ENCODE data around the gene DHX57.
A peak's percentile ranks its signal among the peaks of the same experiment; 100 is the strongest.
"Not testable (repeated sequence)": the region's sequence is repeated elsewhere in the genome, so short reads cannot be mapped to it uniquely, and the experiment has no call there.

DHX57 gene

DNA sequence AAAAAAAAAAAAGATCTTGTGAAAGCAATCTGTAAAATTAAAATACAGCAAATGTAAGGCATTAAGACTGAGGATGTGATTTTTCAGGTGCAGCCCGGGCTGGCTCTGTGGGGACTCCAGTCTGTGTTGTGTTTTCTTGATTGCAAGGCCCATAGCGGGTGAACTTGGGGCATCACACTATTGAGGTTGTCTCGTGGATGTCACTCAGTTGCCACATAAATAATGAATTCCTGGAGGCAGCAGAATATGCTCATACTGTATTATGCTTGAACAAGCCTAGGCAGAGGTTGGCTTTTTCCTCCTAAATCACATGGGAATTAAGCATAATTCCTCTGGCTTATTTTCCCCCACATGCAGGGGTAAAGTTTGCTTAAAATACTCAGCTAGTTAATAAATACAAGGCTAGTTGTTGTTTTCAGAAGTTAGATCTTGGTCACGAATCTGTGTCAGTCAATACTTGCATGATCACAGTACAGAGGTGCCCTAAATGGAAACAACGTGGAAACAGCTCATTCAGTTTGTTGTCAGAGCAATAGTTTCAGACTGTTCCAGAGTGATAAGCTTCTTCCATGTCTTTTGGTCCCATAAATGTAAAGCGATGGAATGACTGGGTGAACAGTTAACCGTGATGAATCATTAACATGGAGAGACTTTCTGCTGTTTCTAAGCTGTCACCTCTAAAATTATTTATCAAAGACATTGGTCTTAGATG lies 81.3 kb downstream of the DHX57 start:
- no peak for DNase-seq

DNA sequence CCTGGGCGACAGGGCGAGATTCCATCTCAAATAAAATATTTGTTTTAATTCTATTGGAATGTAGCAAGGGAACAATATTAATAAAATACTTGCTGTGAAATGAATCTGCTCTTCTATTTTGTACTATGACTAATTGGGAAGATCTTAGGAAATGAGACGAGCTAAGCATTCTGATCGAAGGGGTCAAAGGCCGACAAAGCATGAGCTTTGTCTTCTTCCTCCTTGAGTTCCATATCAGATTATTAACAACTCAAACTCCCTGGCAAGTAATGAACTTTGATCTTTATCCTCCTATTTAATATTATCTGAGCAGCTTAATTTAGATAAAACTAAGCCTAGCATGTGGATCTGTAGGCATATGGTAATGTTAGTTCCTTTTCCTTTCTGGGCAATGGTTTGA lies 82.2 kb downstream of the DHX57 start:
- DNase-seq: no peak

DNA sequence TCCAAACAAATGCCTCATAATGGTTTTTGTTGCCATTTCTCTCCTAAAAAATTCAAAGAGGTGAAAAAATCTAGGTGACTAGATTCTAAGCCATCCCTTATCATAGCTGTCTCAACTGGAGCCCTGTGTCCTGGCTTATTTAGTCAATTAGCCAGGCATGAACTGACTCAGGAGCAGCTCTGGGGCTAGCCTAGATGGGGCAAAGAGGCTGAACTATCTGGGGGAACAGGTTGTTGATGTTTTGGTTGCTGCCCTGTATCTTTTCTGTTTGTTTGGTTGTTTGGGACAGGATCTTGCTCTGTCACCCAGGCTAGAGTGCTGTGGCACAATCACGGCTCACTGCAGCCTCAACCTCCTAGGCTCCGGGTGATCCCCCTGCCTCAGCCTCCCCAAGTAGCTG lies 83.0 kb downstream of the DHX57 start:
- DNase-seq: no peak

DNA sequence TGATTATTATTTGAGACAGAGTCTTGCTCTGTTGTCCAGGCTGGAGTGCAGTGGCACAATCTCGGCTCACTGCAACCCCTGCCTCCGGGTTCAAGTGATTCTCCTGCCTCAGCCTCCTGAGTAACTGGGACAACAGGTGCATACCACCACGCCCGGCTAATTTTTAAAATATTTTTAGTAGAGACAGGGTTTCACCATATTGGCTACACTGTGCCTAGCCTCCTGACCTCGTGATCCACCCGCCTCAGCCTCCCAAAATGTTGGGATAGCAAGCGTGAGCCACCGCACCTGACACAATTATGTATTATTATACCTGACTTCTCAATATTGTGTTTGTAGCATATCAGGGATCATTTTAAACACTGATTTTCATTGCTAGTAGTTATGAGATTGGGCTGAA lies 83.4 kb downstream of the DHX57 start:
- DNase-seq: not testable (repeated sequence)

DNA sequence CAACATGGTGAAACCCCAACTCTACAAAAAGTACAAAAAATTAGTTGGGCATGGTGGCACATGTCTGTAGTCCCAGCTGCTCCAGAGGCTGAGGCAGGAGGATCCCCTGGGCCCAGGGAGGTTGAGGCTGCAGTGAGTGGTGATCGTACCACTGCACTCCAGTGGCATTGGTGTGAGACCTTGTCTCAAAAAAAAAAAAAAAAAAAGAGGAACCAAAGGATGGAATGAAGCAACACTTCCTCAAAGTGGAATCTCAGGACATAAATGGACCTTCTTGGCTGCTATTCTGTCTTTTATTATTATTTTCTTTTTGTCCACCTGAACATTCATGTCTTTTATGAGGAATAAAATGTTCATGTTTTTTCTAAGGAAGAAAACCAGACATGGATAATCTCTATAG lies 84.0 kb downstream of the DHX57 start:
- DNase-seq: no peak

DNA sequence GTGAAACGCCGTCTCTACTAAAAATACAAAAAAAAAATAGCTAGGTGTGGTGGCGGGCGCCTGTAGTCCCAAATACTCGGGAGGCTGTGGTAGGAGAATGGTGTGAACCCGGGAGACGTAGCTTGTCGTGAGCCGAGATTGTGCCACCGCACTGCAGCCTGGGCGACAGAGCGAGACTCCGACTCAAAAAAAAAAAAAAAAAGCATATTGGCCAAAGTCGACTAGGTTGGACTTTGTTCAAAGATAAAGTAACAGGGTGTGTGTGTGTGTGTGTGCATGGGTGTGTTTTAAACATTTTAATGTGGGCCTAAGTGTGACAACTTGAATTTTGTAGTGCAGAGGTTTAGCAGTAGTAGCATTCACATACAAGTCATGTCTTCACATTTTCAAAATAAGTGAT lies 86.0 kb downstream of the DHX57 start:
- no peak for DNase-seq

DNA sequence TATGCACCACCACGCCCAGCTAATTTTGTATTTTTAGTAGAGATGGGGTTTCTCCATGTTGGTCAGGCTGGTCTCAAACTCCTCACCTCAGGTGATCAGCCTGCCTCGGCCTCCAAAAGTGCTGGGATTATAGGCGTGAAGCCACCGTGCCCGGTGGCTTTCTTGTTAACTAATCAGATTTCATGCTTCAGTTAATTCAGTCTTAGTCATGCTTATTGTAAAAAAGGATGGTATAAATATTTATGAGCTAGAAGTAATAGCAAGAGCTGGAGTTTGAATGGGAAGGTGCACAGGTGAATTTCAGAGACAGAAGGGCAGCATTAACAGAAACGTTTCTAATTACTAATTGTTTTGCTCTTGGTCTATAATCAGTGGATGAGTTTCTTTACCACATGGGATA lies 87.4 kb downstream of the DHX57 start:
- DNase-seq: no peak

DNA sequence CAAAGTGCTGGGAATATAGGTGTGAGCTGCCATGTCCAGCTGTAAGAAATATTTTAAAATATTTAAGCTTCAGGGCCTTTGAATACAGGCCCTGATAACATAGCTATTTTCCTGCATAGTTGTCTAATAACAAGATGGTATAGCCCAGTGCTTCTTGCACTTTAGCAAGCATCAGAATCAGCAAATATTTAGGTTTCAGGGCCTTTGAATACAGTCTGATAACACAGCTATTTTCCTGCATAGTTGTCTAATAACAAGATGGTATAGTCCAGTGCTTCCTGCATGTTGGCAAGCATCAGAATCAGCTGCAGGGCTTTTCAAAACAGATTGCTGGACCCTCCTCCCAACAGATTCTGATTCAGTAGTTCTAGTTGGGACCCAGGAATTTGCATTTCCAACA lies 92.1 kb downstream of the DHX57 start:
- DNase-seq: no peak

DNA sequence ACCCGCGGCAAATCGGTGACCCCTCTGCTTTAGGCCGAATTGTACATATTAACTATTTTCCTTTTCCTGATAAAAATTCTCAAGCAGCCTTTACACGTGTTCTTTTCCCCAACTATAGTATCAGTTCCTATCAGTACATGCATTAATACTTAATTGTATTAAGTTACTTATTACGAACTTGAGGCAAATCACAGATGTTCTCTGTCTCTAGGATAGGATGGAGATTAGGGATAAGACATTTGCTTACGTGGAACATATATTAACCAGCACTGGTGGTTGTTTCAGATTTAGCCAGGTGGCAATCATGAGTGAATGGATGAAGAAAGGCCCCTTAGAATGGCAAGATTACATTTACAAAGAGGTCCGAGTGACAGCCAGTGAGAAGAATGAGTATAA lies 97.0 kb downstream of the DHX57 start:
- no peak for DNase-seq

DNA sequence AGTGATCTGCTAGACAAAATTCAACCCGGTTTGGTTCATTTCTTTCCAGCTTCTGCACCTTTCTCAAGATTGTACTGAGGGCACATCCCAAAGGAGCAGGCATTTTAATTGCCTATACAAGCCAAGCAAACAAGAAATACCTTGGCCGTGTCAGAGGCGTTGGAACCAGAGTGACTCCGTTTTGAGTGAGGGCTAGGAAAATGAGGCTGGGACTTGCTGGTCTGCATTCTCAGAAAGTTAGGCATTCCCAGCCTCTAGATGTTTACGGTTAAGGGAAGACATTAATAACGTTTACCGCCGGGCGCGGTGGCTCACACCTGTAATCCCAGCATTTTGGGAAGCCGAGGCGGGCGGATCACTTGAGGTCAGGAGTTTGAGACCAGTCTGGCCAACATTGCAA lies 99.2 kb downstream of the DHX57 start:
- no peak for DNase-seq

DNA sequence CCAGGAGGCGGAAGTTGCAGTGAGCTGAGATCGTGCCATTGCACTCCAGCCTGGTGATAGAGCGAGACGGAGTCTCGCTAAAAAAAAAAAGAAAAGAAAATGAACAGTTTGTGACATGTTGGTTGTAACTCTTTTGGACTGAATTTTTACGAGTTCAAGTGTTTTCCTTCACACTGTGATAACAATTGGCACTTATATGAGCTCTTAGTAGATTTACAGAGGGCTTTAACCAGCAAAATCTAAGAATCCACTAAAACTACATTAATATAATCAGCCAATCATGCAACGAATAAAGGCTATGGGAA lies 99.9 kb downstream of the DHX57 start:
- no peak for DNase-seq

DNA sequence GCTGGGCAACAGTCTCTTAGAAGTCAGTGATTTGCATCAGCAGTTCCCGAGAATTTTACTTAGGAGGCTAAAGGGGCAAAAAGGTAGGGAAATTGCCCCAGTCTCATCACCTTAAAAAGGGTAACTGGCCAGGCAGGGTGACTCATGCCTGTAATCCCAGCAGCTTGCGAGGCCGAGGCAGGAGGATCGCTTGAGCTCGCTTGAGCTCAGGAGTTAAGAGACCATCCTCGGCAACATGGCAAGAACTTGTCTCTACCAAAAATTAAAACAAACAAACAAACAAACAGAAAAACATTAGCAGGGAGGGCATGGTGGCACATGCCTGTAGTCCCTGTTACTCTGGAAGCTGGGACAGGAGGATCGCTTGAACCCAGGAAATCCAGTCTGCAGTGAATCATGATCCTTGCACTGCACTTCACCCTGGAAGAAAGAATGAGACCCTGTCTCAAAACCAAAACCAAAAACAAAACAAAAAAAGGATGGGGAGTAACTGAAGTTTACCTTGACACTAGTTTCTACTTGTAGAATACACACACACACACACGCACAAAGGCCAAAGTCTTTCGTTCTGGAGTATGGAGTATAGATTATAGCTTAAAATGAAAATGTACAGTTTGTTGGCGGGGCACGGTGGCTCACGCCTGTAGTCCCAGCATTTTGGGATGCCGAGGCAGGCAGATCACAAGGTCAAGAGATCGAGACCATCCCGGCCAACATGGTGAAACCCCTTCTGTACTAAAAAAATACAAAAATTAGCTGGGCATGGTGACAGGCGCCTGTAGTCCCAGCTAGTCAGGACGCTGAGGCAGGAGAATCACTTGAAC lies 100.4 kb downstream of the DHX57 start:
- DNase-seq: no peak

DNA sequence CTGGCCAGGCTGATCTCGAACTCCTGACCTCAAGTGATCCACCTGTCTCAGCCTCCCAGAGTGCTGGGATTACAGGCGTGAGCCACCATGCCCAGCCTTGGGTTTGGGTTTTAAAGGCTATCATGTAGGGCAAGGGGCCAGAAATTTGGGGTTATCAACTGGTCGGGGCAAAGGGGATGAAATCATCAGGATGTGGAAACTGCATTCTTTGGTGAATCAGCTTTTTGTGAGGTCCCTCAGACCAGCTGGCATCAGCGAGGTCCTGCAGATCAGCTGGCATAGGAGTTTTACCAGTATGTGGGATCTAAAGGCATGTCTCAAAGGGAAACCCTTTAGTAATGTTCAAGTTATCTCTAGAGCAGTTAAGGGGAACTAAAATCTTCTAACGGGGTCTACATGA lies 104.1 kb downstream of the DHX57 start:
- DNase-seq: no peak

DNA sequence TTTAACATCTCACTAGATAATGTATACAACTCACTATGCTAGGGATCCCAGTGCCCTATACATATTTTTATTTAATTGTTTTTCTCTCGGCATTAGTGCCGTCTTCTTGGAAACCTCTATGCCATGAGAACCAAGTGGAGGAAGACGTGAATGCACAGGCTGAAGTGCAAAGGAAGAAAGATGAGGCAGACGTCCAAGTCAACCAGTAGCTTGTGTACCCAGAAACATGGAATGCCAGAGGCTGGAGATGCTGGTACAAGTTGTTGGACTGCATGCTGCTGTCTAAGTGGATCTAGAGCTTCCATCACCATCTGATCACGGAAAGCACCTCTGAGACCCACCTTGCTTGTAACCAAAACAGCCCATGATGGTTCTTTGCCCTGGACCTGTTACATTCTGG lies 110.2 kb downstream of the DHX57 start:
- DNase-seq: no peak

DNA sequence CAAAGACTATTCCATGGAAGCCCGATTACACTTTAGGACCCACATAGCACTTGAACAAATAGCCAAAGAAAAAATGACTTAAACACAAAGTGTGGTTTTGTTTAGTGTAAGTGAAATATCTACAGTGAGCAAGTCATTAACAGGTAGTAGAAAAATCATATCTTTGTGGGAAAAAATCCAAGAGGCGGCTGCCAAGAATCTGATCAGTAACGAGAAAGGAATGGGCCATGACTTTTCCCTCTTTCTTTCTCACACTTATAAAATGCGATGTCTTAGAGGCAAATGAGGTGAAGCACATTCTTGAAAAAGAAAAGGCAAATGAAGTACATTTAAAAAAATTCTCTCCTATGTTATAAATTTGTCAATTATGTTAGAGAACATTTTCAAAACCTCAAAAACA lies 110.6 kb downstream of the DHX57 start:
- DNase-seq: no peak

DNA sequence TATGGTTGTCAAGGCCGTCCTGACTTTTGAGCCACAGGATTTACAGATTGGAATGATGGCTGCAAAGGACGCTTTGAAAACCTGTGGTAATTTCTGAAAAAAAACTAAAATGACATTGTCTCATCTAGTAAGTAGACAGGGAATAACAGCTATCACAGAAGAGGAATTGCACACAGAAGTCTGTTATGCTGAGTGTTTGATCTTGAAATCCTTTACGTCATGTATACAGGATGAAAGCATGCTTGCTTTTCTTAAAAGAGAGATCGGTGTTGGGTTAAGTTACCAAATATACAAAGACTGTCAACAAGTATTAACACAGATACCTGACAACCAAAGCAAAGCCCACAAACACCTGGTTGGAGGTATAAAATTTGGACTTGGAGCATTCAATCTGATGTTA lies 112.0 kb downstream of the DHX57 start:
- DNase-seq: no peak

DNA sequence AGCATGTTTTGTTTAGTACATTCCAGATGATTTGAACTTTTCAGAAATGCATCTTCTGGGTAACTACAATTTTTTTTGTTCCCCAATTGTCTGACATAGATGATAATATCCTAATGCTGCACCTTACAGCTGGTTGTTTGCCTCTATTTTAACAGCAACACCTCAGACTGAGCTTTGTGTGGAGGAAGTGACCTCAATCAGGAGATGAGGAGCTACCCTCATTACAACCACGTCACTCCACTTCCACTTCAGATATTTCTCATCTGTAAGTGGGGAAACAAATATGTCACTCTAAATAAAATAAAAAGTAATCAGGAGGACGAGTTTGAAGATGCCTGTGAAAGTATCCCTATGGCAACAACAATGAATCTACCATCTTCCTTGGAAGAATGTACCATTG lies 112.5 kb downstream of the DHX57 start:
- no peak for DNase-seq

DNA sequence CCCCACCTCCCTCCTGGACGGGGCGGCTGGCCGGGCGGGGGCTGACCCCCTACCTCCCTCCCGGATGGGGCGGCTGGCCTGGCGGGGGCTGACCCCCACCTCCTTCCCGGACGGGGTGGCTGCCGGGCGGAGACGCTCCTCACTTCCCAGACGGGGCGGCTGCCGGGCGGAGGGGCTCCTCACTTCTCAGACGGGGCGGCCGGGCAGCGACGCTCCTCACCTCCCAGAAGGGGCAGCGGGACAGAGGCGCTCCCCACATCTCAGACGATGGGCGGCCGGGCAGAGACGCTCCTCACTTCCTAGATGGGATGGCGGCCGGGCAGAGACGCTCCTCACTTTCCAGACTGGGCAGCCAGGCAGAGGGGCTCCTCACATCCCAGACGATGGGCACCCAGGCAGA lies 119.8 kb downstream of the DHX57 start:
- not testable (repeated sequence) for DNase-seq

DNA sequence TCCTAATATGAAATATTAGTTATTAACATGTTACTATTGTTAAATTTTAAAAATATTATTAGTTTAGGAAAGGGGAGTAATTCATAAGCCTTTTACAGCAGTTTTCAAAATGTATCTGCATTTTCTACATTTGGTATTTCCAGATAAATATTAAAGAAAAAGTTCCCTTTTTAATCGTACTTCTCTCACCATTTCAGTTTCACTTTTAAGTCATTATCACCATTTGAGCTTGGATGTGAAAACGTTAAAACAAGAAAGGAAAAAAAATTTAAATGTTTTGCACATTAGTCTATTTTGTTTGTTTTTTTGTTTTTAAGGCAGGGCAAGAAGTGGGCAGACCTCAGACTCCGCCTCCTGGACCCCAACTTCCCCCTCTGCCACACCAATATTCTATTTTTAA lies 121.2 kb downstream of the DHX57 start:
- no peak for DNase-seq

DNA sequence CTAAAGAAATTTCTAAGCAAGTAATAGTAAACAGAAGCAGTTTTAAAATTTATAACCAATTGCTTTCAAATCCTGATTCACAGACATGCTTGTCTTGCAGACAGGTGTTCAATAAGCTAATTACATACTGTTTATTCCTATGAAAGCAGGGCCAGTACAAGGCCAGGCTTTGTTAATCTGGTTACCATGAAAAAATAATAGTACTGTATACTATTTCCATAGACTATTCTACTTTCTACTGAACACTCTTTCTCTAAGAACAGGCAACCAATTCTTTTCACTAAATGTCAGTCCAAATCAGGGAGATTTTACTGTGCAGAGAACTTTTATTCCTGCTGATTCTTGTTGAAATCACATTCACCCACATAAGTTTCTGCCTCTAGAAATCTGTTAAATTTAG lies 121.7 kb downstream of the DHX57 start:
- DNase-seq: no peak

DNA sequence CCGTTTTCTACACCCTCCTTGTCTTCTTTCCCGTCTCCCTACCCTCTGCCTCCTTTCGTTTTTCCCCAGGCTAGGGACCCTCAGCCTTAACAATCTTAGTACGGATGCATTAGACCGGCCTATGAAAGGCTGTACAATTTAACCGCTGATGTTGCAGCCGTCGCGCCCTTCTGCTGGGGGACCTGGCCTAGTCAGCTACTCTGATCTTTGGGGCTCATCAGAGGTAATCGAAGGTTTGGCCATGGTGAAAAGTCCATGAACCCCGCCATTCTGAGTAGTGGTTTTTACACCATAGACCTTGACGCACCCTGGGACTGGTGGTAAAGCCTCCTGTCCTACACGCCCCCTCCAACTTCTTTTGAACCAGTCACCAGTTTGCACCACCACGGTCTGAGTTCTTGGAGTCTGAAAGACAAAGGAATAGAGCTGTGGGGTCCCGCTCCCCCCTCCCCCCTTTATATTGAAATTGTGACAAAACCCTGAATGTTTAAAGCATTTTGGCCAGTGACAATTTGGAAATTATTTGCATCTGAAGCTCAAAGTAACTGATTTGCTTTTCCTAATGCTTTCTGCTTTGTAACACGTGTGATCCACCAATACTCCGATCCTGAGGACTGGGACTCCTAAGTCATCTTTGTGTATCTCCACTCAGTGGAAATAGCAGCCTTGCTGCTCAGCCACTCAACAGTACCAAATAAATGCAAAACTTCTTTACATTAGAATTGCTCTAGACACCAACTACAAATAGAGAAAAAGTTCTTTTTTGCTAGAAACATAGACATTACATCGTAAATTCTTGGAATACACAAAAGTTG lies 123.9 kb downstream of the DHX57 start:
- no peak for DNase-seq

DNA sequence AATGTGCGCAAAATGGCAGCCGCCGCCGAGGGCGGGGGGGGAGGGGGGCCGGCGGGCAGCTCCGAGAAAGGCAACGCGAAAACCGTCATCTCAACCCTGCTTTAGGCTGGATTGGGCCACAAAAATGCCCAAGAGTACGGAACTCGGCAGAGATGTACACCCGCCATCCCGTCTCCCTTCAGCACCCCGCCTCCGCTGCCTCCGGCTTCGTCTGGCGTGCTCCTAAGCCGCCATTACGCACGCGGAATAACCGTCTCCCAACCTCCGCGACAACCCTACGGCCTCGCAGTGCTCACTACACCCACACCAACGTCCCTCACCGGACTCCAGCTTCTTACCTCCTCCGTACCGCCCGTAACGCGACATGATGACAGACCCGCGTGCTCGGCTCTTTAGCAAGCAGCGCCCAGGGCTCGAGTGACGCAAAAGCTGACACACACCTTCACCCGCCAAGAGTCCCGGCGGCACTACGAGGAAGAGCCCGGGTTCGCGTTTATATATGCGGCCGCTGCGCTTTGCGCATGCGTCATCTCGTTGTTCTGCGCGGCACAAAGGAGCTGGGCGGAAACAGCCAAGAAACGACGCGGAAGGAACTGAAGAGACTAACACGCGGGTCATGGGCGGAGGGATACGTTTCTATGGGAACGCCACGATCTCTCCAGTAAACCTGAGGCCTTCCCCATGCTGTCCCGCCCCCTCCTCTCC lies 124.7 kb downstream of the DHX57 start, which contains the start of gene SRSF7:
Gene SRSF7, minus strand, starts transcription at position 471 of the 705 bp plus-strand sequence. Its CDS starts 105 bp downstream, at position 366.
- peak; percentile 96 to 97 for DNase-seq
